Stimulated activated CD4-positive, alpha-beta T cell treated with anti-CD3 and anti-CD28 coated beads, Interleukin-1b, Interleukin-23, amount 100 ng/mL, for 1 hour (primary cell): ENCODE measurements around the gene PEPD.

Experiments used
- DNase-seq, 2 donors: peaks; one replicate each; pipeline ENCODE4 v3.0.0-alpha.2; 2020; ENCODE audit warnings: low read depth in 2 of 2

Gene PEPD

DNA sequence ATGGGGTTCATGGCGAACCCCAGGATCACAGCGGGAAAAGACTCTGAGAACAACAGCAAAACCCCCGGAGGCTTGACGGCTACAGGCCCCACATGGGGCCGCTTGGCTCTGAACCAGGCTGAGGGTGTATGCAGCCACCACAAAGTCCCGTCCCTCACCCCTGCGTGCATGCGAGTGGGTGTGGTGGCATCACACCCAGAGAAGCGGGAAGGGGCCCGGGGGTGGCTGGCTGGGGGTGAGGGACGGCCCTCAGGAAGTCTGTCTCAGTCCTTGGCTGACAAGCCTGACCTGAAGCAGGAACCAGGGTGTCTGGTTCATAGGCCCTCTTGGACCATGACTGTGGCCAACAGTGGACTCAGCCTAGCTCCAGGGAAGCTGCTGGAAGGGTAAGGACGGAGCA lies 113.9 kb downstream of the PEPD start:
- DNase-seq, result no peak

DNA sequence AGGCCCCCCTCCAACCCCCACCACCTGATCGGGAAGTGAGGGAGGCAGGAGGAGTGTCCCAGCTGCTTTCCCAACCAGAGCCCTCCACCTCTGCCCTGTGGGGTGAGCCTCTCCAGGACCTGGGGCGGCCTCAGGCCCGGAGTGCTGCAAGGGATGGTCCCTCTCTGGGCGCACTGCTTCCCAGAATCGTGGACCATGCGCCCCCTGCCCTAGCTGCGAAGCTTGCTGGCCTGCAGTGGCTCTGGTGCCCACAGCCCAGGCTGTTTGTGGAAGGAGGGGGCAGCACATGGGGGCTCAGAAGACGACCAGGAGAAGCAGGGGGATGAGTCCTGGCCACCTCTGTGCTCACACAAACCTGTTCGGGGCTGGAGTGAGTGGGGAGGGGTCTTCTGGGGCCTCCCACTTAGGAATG lies 114.4 kb downstream of the PEPD start:
- no peak for DNase-seq

DNA sequence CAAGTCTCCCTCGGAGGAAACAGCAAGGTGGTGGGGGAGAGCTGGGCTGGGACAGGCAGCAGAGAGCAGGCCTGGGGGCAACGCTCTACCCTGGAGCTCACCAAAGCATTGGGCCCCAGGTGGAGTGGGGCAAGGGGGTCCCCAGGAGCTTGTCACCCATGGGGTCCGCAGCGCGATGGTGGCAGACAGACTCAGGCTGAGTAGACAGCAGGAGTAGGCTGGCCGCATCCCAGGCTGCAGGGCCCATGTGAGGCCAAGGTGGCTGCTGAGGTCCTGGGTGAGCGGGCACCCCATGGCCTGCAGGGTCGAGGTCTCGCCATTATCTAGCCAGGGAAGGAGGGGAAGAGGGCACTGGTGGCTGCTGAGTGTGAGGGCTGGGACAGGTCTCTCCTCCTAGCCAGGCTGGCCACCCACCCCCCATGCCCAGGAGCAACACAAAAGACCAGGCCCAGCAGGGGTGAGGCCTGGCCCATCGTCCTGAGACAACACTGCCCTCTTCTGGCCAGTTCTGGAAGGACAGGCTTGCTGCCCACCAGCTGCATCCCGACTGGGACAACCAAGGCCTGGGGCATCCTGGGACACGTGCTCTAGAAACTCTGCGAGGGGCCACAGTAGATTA lies 115.0 kb downstream of the PEPD start:
- peak; percentile 42 to 68 for DNase-seq

DNA sequence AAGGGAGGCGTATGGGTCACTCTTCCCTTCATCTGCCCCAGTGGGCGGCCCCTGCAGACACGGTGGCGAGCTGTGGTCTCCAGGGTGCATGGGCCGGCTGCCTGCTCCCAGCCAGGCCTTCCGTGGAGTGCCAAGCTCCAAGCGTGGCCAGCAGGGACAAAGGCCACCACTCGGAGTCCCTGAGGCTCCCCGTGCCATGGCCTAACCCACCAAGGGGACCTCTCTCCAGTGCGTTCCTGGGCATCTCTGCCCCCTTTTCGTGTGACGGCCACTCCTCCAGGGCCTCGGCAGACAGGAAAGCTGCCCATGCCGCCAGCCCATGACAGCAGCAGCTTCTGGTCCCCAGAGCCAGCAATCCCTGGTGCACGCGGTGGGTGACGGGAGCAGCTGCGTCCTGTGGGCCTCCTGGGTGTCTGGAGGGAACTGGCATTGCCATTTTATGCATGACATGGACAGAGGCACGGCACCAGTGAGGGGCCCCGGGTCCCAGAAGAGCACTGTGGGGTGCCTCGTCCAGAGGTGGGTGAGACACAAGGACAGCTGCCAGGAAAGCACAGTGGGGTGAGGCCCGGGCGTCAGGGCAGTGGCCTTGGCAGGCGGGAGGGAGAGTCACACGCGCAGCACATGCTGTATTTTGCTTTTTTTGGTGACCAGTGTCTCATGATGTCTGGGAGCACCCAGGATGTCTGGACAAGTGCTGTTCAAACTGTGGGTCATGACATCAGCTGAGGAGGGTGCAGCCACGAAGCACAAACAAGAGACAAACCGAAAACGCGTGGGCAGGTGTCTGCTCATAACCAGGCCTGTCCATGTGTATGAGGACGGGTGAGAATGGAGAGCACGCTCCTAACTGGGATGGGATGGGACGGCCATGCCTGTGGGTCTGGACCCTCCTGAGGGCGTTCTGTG lies 115.8 kb downstream of the PEPD start:
- no peak for DNase-seq

DNA sequence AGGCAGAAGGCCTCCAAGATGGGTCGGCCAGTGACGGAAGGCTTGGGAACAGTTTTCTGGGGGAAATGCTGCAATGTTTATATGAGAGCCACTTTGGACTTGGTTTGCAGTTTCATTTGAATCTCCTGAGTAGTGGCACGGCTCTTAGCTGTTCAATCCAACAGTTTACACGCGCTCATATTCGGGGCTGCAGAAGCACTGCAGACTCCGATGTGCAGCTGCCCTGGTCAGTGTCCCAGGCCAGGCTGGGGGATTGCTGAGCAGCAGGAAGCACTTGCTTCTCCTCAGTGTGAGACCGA lies 116.4 kb downstream of the PEPD start:
- no peak for DNase-seq

DNA sequence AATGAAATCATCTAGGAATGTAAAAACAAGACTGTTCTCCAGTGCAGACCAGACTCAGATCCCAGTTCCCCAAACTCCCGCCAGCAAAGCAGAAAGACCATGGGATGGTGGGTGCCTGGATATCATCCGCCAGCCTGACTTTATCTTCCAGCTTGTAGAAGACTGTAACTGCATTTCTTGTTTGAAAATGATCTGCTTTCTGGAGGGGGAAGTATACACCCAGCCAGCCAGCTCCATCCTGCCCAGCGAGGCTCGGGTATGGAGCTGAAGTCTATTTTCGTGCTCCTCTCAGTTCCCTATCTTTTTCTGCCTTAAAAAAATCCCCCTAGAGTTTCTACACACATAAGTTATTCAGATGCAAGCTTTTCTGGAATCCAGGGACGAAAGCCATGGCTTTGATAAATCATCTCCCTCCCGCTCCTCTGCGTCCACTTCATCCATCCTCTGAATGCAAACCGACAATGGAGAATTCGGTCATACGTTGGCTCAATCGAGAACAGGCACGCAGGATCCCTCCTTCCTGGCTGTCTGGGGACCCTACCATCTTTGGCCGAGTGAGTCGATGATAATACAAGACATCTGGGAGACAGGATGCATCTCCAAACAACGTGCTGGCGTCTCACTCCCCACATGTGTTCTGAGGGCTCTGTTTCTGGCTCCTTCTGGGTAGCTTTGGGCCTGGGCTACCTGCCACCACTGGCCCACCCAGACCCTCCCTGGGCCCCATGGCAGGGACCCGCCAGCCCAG lies 116.9 kb downstream of the PEPD start:
- no peak for DNase-seq

DNA sequence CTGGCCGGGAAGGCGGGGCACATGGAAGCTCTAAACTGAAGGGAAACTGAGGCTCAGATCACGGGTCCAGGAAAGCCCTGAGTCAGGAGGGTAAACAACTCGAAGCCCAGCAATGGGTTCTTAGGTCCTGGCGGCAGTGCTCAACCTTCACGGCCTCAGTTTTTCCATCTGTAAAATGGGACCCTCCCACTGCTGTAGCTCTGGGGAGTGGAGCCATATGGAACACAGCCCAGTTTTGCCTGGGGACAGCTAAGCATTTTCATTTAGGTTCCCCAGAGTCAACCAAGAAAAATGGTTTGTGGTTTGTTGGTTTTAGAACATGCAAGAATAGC lies 117.7 kb downstream of the PEPD start:
- DNase-seq, result no peak

DNA sequence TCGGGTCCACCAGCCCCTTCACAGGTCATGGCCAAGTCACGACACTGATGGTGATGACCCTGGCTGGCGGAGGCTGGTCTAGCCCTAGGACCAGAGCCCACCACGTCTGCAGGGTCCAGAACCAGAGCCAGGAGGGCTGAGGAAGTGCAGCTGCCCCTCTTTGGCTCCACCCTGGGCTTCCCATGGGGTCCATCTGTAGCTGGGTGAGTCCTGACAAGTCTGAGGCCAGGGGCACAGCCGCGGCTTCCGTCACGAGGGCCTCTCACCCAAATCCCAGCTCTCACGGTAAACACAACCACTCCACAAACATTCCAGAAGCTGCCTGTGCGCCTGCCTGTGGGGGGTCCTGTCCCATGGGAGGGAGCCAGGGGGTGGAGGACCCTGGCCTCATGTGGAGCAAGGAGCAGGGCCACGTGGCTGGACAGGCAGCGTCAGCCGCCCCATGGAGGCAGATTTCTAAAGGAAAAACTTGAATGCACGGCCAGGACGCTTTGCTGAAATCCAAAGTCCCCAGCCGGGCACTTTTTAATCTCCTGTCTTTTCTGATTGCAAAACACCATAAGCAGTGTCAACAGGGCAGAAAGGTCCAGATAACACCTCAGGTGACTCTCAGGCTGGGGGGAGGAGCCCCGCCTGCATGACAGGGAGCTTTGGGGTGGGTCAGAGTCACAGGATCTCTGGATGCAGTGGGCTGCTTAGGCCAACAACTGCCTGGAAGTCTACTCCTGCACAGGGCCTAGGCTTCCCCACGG lies 118.2 kb downstream of the PEPD start:
- no peak for DNase-seq

DNA sequence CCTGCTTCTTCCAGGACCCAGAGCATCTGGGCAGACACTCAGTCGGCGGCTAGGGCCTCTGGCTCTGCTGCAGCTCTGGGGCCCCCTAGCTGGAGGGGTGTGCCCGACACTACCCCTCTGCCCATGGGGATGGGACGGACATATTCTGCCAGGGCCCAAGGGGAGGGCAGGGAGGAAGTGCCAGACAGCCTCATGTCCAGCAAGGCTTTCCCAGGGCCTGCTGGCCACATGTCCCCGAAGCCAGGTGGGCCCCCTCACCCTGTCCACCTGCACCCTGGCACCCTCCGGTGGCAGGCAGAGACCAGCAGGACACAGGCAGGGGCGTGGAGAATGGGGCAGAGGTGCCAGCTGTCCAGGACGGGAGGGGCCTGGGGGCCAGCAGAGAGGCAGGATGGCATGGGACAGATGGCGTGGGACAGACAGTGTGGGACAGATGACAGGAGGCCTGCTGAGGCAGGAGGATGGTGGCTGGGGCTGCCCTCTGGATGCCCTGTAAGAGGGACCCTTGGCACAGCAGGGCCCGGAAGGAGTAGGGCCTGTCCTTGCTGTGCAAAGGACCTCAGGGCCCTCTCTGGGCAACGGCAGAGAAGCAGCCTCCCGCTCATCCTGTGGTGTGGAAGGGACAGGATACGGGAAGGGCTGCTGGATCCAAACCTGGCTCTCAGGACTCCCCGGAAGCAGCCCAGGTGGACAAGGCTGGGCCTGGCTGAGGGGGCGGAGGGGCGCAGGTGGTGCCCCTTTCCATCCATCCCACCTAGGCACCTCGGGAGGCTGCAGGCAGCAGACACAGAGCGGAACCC lies 119.0 kb downstream of the PEPD start:
- DNase-seq, result no peak

DNA sequence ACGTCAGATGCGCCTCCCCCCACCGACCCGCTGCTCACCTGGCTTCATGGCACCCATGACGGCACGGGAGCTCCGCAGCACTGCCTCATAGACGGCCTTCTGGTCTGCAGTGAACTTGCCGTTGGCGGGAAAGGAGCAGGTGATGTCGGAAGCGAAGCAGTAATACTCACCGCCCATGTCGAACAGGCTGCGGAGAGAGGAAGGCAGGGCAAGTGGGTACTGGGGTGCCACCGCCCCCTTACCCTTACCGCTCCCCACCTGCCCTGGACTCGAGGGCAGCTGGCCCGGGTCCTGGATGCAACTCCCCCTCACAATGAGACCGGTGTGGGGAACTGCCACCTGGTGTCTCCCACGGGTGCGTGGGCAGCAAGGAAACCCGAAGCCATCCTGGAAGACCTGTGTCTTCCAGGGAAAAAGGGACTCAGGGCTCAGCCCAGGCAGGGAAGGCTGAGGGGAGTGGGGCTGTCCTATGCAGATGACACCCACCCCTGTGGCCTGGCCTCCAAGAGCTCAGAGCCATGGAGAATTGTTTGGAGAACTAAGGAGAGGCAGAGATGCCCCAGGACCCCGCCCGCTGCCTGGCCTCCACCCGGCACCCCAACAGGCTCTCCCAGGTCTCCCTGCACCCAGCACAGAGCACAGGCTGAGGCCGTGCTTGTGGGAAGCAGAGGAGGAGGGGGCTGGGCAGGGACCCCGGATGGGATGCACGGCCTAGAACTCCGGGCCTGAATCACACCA lies 119.7 kb downstream of the PEPD start:
- no peak for DNase-seq

DNA sequence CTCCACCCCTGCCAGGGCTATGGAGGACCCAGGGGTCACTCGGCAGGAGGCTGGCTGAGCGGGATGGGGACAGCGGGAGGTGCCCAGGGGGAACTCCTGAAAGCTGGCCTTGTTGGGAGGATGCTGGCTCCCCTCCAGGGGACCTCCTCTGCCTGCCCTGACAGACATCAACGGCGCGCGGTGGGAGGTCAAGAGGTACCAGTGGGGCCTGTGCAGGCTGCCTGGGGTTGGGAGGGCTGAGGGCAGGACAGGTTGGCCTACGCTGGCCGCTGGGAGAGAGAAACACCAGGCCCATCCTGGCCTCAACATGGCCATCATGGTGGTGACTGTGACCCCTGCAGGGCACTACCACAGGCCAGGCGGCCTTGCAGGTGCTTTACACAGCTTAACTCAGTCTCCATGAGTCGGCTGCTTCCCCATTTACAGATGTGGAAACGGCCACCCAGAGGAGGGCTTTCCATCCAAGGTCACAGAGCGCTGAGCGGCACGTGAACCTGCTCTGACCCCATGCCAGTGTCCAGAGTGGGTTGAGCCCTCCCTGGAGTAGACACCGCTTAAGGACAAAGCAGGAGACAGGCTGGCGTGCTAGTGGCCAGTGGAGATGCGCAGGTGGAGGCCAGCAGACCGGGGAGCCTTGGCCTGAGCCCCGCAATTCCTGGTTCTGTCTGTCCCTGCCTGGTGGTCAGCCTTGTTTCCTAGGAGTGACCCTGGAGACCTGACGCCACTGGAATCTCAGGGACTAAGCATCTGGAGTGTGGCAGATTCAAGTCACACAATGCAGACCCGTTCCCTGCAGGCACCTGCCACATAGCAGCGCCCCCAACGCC lies 120.5 kb downstream of the PEPD start:
- no peak for DNase-seq

DNA sequence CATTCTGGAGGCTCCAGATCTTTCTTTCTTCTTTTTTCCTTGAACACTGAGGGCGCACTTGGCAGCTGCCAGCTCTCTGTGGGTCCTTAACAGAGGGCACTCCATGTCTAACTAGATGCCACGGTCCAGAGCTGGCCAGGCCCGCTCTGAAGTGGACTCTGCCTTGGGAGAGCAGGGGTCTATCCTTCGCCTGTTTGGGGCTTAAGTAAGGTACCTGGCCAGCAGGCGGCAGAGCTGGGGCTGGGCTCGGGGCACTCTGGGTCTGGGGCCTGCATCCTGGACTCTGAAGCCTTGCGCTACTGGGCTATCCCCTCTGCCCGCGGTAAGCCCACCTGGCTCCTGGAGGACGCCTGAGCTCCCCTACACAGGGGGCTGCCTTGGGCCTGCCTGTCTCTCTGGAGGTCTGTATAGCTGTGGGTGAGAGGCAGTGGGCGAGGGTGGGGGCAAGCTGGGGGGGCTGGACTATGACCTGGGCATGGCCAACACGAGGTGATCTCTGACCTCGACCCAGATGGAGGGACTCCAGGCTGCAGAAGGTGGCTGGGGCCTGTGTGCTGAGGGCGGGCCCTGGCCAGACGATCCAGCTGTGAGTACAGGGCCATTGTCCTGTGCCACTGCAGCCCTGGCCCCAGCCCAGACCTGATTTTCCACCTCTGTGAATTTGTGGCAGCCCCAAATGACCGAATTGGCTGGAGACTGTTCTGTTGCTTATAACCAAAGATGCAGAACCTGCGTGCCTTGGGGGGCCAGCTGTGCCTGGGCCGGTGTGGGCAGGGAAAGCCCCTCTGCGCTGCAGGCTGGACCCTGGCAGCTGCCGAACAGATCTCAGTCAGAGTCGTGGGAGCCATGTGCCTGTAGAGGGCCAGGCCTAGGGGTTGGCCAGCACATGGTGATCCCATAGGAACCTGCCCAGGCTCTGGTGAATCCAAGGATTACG lies 121.6 kb downstream of the PEPD start:
- DNase-seq, result no peak

DNA sequence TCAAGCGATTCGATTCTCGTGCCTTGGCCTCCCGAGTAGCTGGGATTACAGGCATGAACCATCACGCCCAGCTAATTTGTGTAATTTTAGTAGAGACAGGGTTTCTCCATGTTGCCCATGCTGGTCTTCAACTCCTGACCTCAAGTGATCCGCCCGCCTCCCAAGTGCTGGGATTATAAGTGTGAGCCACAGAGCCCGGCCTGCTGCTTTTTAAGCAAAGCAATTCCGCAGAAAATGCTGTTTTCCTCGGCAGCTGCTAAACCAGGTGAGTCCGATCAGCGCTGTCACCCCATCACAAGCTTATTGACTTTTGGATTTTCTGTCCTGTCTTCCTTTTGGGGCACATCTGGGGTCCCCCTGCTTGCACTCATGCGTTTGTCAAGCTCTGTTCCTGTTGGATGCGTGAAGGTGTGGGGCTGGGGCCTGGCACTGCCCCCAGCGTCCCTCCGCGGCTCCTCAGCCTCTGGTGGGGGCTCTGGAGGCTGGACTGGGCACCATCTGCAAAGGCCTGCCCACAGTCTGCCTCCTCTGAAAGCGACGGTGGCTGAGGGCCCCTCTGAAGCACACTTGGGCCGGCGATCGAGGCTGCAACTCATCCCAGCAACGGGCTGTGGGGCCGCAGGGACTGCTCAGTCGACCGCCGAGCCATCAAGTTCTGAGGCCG lies 122.4 kb downstream of the PEPD start:
- no peak for DNase-seq

DNA sequence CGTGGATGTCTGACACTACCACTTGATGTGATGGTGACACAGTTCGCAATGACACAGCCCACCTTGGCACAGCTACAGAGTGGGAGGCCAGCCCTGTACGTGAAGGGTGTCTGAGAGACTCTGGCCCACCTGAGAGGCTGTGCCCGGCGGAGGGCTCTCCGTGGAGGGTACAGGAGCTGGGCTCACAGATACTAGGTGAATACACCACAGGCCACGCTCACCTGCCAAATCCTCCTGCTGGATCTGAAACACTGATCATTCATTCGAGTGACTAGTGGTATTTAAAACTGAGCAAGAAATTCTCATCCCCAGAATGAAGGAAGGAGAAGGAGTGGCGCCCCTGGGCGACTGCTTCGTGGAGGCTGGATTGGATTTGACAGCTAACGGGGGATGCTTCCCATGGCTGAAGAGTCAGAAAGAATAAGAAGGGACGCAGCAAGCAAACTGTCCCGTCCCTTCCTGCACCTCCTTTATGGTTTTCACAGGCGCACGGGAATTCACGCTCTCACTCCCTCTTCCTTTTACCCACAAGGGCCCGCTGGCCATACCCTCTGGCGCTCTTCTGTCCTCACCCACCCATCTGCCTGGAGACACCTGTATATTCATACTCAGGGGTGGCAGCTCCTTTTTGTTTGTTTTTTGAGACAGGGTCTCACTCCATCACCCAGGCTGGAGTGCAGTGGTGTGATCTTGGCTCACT lies 123.1 kb downstream of the PEPD start:
- no peak for DNase-seq

DNA sequence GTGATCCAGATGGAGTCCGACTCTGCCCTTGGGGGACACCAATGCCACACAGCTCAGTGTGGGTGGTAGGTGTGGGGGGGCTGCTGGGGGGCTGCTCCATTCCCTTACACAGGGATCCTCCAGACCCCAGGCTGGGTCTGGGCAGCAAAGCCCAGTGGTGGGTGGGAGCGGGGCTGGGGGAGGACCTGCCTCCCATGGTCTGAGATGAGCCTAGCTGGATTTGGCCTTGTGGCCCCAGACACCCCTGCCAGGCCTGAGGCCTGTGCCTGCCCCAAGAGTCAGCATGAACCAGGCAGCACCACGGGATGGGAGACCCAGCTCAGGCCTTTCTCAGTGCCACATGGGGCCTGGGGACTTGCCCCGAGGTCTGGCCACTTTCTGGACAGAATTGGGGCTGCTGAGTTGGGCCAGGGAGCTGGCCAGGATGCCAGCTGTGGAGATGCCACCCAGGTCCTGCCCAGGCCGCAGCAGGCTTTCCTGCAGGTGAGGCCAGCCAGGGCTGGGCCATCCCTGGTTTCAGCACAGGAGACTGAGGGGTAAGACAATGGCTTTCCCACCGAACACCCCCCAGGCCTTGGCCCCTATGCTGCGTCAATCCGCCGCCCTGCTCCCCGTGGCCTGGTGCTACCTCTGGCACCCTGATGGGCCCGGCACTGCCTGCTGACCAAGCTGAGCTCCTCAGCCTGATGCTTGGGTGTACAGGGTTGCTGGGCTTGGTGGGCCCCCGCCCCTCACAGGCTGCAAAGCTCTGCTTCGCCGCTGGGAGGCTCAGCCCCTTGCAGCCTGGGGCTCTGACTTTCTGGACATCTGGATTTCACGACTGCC lies 123.8 kb downstream of the PEPD start:
- DNase-seq, result no peak

DNA sequence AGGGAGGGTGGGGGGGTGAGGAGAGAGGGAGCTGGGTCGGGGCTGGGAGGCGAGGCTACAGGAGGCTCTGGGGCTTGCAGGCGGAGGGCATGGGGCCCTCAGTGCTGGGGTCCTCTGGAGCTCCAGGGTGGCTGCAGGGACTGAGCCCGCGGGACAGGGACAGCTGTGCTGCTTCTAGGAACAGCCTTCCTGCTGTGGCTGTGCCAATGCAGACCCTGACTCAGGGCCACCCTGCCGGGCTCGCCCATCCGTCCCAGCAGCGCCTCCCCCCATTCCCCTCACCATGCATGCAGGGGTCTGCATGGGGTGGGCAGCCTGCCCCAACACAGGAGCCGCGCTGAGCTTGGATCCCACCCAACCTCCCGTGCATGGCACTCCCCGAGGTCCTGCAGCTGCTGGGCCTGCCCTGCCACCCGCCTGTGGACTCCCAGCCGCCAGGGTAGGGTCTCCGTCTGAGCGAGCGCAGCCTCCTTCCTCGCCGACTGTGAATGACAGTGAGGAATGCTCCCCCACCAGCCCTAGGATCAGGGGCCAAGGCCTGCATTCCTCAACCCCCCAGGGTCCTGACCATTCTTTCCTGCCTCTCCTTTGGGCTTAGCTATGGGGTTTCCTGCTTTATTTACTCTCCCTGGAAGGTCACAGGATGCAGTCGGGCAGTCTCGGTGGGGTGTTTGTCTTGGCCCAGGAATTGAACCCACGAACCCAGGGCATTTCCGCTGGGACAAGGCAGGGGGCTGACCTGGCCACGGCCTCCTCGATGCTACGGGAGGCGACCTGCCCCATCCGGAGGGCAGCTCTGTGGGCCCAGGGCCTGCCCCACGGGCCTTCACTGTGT lies 124.7 kb downstream of the PEPD start:
- no peak for DNase-seq
